Hepatic stellate cell (primary cell): ENCODE measurements around the gene LZTS2.

Source experiments
- DNase-seq: peaks from one replicate; pipeline ENCODE4 v3.0.0; 2011; ENCODE audit warnings: low spot score

Gene LZTS2

DNA sequence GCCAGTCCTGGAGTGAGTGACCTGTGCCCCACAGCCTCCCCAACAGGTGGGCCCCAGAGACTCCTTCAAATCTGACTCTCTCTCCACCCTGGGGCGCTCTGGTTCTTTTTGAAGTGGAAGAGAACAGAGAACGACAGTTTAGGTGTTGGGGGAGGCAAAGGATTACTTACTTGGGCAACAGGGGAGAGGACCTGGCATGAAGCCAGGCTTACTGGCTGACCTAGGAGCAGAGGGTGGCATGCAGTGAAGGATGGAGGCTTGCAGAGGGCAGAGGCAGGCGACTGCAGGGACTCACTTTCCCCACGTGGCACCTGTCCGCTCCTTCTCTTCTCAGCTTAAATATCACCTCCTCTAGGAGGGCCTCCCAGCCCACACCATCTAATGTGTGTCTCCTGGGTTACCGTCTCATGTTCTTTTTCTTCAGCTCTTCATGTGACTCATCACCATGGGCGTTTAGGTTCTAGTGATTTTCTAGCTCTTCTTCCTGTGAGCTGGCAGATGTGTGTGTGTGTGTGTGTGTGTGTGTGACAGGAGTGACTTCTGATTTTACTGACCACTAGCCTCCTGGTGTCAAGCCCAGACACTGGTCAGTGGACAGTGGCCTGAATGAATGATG lies 15.5 kb downstream of the LZTS2 start:
- DNase-seq = peak; percentile 94

DNA sequence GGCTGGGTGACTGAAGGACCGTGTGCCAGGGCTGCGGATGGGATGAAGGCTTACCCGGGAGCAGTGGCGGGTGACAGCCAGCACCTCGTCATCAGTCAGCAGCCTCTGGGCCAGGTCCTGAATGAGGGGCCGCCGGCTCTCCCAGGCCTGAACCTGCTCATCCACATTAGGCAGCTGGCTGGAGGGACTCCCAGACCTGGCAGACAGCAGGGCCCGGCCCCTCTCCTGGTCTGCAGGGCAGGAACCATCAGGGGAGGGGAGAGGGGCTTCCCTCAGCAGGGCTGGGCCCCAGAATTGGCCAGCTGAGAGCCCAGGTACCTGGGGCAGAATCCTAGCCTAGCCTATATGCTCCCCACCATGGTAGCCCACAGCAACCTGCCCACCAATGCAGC lies 16.0 kb downstream of the LZTS2 start:
- DNase-seq = no peak

DNA sequence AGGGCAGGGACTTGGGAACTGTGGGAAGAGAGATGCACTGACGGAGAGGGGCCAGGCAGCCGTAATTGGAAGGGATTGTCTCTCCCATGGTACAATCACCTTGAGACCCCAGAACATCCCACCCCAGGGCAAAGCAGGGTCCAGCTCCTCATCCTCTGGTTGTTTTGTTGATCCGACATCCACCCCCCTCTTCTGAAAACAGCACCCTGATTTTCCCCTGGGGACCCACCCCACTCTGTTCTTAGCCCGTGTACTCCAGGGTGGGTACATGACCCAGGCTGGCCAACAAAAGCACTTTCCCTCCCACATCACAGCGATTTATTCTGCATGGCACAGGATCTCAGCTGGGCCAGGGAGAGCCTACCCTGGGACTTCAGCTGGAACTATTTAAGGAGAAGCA lies 17.2 kb downstream of the LZTS2 start:
- no peak for DNase-seq

DNA sequence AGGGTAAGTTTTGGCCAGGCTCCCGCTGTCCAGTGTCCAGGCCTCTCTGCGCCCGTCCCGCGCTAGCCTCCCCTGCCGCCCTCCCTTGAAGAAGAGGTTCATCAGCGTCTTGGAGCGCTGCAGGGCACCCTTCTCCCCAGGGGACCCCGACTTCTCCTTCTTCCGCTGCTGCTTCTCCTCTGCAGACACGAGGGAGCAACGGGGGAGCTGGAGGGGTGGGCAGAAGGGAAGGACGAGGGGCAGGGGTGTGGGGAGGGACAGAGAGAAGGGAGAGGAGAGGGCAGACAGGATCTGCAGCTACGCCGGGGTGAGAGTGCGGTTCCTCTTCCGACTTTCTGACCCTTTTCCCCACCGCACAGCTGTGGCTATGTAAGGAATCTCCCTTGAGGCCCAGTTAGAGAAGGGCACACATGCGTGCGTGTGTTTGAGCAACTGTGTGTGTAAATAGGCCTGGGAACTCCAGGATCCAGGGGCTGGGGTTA lies 18.6 kb downstream of the LZTS2 start:
- no peak for DNase-seq

DNA sequence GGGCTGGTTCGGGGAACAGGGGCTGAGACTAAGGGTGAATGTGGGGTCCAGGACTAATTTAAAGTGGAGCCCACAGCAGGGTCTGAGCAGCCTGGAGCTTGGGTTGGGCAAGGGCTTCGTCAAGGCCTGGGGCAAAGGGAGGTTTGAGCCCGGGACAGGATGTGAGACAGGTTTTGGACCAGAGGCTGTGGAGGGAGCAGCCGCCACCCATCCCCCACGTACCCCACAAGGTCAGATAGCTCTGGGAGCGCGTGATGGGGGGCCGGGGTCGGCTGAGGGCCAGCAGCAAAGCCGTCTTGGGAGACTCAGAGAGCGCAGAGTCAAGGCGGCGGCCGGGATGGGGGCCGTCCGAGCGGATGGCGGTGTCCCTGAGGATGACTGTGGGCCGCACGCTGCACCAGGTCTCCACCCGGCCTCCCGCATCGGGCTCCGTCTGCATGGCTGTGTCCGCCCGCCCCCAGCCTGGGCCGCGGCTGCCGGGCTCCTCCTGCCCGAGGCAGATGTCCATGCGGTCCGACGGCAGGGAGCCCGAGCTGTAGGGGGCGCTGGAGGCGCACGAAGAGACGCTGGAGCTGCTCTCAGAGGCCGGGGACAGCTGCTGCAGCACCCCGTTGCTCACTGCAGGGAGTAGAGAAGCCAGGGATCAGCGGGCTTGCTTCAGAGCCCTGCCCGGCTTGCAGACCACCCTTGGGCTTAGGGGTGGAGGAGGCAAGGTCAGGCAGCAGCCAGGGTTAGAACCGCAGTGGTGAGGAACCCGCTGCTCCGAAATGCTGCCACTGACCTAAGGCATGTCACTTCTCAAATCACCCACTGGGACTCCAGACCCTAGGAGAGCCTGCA lies 19.2 kb downstream of the LZTS2 start:
- DNase-seq = peak; percentile 96

DNA sequence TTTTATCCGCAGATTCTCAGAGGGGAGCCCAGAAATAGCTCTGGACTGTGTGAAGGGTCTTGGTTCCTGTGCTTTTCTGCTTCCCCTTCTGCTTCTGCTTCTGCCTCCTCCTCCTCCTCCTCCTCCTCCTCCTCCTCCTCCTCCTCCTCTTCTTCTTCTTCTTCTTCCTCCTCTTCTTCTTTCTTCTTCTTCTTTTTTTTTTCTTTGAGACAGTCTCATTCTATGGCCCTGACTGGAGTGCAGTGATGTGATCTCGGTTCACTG lies 19.8 kb downstream of the LZTS2 start:
- DNase-seq = no peak

DNA sequence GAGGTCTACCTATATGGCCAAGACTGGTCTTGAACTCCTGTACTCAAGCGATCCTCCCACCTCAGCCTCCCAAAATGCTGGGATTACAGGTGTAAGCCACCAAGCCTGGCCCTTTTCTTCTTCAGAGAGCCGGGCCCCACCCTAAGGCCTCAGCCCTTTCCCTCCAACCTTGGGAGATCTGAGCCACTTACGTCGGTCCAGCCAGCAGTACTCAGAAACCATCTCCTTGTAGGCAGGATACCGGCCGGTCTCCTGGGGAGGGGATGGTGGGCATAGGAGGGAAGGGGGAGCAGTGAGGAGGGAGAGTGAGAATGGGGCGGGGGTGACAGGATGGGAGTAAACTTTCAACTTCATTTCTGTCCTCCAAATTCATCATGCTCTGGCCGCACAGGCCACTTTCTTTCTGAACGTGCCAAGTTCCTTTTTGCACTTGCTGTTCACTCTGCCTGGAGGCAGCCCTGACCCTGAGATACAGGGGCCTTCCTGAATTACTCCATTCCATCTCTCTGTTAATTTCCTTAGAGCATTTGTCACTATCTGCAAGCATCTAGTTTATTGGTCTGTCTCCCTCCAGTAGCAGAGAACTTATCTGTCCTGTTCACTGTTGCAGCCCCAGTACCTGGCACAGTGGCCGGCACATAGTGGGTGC lies 20.9 kb downstream of the LZTS2 start:
- no peak for DNase-seq

DNA sequence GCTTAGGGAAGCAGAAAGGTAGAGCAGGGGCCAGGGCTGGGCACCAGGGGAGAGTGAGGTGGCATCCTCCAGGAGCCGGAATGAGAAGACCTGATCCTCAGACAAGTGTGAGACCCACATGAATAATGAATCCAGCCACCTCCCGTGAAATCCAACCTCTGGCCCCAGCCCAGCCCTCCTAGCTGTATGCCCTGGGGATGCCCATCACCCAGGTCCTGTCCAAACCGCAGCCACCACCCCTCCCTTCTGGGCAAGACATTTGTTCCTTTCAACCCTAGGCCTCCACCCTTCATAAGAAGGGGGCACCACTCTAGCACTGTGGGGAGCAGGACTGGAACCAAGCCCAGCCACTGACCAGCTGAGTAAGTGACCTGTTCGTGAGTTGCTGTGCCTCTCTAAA lies 21.6 kb downstream of the LZTS2 start:
- no peak for DNase-seq

DNA sequence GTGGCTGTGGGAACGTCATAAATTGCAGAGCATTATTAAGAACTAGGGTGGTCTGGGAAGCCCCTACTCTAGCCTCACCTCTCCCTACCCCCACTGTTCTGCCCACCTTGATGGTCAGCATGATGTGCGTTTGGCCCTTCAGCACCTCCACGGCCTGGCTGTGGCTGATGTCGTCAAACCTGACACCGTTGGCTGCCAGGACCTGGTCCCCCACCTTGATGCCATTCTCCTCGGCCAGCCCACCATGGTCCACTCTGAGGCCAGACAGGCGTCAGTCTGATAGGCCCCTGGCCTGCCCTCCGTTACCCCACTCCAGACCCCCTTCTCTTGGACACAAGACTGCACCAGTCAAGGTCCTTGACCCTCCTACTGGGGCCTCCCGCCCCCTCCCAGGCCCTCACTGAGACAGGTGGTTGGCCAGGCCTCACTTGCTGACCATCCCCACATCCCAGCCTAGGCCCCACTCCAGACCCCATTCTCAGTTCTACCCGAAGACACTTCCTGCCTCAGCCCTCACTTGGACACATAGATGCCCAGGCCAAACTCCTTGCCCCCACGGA lies 22.2 kb downstream of the LZTS2 start:
- no peak for DNase-seq

DNA sequence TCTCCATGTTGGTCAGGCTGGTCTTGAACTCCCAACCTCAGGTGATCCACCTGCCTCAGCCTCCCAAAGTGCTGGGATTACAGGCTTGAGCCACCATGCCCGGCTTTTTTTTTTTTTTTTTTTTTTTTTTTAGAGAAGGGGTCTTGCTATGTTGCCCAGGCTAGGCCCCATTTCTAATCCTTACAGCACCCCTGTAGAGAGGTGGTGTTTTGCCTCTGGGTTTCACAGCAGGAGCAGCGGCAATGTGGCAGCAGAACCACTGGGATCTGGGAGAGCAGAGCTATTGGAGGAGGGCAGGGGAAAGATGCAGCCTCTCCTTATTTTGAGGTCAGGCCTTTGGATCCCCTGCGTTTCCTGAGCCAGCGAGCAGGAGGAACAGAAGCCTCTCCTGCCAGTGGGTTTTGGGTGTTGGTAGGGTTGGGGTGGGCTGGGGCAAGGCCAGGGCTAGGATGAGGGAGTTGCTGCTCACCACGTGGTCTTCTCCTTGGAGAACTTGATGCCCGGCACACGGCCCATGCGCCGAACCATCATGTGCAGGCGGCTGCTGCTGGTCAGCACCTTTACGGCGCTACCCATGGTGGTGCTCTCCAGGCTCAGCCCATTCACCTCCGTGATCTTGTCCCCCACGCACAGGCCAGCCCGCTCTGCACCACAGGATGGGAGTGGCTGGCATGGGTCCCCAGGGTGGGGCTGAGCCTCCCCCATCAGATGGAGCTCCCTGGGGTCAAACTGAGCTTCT lies 23.5 kb downstream of the LZTS2 start:
- no peak for DNase-seq

DNA sequence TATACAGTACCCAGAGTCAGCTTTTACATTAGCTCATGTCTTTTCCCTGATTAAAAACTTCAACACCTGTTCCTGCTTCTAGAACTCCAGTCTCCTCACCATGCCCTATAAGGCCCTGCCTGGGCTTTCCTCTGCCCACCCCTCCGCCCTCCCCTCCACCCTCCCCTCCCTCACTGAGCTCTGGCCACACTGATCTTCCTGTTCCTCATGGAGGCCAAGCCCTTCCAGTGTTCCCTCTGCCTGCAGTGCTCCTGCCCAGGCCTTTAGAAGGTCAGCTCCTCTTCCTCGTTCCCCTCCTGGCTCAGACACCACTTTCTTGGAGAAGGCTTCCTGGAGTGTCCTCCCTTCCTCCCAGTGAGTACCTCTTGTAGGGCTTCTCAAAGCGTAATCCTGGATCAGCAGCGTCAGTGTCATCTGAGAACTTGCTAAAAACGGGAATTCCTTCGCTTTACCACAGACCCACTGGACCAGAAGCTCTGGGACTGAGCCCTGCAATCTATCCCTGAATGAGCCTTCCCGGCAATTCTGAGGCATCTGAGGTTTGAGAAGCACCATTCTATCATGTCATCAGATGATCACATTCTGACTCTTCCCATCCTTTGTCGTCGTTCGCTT lies 27.6 kb downstream of the LZTS2 start:
- DNase-seq = no peak

DNA sequence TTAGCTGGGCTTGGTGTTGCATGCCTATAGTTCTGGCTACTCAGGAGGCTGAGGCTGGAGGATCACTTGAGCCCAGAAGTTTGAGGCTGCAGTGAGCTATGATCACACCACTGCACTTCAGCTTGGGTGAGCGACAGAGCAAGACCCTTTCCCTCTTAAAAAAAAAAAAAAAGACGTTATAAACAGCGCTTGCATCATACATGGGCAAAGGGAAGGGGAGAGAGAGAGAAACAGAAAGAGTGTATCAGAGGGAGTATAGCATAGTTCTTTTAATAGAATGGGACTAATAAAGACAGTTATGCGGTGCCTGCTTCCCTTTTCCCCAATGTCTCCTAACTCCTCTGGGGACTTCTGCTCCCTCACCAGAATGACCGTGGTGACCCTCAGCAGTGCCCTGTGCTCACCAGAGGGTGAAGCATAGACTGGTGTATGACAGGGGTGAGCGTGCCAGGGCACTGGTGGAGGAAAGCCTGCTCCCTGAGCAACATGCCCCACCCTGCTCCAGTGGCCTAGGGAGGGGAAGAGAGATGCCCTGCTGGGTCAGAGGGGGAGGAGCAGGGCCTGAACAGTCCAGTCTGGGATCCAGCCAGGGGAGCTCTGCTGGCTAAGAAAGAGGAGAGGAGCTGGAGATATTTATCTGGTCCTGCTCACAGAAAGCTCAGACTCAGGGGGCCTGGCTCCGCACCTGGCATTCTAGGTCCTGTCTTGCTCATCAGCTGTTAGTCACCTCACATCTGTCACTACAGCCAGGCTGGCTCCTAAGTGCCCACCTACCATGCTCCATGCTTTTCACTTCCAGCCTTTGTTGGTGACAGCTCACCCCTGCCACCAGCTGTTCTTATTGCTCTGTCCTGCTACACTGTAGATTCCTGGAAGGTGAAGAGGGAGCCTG lies 29.1 kb downstream of the LZTS2 start:
- DNase-seq = no peak

DNA sequence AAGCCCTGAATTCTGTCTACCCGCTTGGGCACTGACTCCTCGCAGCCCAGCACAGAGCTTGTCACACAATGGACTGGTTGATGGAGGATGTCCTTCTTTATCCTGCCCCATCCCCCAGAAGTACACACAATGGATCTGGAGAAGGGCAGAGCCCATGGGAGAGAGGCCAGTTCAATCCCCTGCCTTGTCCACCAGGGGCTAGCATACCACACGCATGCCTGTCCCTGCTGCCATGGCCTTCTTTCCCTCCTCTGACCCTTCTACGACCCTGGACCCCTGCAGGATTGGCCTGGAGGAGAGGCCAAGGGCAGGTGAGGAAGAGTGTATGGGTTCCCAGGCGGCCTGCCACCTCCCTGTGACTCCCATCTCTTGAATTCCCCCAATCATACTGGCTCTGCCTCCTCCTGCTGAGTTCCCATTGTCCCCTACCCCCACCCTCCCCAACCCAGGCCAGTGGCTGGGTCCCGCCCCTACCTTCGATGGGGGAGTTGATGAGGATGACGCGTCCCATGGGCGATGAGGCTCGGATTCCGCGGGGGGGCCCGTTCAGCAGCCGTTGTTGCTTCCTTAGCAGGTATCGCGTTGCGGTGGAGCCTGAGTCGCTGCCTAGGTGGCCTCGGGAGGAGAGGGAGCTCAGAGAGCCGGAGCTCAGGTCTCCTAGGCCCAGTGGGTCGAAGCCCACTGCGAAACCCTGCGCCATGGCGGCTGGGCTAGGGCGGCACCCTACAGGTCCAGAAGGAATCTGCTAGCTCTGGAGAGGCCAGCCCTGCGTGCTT lies 30.1 kb downstream of the LZTS2 start:
- DNase-seq = no peak

DNA sequence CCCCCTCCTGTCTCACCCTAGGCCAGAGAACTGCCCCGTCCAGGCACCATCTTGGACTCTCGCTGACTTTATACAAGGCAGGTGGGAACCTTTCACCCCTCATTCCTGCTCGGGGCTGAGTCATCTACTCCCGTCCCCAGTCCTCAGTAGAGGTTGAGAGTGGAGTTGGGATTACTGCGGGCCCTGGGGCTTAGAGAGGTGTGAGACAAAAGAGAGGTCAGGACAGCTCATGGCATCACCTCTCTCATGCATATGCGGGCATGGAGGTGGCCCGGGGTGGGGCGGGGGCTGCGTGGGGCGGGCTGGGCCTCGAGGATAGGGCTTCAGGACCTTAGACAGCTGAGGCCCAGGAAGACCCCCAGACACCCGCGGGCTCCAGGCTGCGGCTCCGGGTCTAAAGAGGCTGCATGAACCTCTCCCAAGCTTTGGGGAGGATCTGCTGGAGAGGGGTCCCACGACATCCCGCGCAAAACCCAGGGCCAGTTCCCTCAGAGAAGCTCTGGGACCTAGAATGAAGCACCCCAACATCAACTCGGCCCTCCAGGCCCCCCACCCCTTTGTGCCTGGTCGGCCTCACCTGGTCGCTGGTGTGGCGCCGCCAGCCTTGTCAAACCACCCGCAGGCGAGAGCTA lies 31.0 kb downstream of the LZTS2 start:
- no peak for DNase-seq

DNA sequence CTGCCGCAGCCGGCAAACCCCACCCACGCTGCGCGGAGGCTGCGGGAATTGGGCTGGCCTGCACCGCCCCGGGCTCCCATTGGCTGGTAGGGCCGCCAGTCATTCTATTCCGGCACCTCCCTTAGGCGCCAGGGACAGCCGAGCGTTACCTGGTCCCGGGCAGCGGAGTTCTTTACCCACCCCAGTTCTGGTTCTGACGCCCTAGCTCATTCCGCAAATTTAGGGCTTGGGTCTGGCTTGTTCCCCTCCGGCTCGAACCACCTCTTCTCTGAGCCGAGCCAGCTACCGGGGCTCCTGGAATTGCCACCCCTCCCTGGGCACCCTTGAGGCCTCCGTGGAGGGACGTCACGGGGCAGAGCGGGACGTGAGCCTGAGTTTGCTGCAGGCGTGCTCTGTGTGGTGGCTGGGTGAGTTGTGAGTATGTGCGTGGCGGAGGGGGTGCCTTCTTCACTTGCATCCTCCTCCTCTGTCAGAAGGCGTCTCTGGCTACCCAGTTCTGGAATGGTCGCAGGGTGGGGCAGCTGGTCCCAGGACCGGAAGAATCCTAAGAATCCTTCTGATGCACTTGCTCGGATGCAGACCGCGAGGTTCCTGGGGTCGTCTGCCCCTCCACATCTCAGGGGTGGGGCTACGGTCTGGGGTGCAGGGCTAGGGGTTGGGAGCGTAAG lies 31.7 kb downstream of the LZTS2 start, which contains the start of the genes PDZD7 and SFXN3:
TSS of gene PDZD7 (minus strand) at position 2 of the 668 bp plus-strand sequence. CDS start 910 bp downstream, outside the sequence.
TSS of gene SFXN3 (plus strand) at position 107 of the 668 bp plus-strand sequence. CDS start 3,461 bp downstream, outside the sequence.
- DNase-seq = peak; percentile 99

DNA sequence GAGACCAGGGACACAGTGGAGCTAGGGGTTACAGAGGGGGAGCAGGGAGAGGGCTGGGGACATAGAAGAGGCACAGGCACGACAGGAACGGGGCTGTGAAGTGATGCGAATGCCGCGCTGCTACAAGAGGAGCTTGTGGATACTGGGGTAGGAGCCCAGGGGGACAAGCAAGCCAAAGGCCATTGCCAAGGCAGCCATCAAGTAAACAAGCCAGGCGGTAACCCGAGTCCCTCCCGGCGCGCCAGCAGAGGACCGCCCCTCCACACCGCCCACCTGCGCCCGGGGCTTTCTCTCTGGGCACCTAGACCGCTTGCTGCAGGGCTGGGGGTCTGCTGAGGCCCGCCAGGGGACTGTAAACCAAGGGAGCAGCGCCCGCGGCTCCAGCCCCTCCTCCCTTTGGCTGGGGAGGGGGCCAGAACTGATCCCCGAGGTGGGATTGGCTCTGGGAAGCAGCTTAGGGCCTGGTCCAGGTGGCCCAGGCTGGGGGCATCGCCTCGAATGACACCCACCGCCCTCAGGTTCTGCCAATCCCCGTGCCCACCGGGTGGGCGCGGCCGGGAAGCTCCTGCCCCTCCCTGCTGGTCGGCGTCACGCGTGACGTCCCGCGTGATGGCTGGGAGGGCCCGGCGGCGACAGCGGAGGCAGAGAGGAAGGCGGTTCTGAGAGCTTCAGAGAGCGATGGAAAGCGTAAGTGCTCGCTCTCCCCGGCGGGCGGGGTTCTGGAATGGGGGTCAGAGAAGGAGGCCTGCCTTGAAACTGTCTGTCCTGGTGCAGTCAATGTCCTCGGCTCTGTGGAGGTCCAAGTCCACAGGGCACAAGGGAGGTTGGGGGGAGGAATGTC lies 32.4 kb downstream of the LZTS2 start:
- no peak for DNase-seq

DNA sequence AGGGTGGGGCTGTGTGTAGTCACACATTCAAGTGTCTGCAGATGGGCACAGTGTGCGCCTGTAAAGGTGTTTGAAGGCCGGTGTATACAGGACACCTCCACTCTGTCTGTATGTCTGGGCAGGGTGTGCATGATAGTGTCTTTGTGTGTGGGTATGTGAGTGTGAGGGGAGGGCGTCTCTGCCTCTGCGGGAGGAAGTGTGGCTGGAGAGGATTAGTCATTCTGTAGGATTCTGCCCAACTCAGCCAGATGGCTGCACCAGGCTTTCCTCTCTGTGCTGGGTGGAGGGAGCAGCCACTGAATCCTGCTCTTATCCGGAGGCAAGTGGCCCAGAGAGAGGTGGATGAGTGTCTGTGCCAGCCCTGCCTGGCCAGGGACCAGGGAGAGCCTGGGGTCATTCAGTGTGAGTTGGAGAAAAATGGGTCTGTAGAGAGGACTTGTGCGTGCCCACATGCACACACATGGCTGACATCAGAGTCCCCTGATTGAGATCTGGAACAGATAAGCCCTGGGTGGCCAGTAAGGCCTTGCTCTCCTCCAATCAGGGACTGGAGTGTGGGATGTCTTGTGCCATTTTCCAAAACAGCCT lies 33.1 kb downstream of the LZTS2 start:
- peak; percentile 90 for DNase-seq
